Stimulated activated CD8-positive, alpha-beta memory T cell treated with anti-CD3 and anti-CD28 coated beads, Interleukin-7, amount 100 ng/mL, for 48 hours (primary cell): Measurements from ENCODE around the gene FOXQ1.
"Not testable (repeated sequence)": the region's sequence is repeated elsewhere in the genome, so short reads cannot be mapped to it uniquely, and the experiment has no call there.

Experiments used
- DNase-seq, 2 donors: peaks; one replicate each; pipeline ENCODE4 v3.0.0-alpha.2; 2020; ENCODE audit warnings: low read depth in 1 of 2; ENCODE audit errors: extremely low read depth in 1 of 2

The FOXQ1 gene

DNA sequence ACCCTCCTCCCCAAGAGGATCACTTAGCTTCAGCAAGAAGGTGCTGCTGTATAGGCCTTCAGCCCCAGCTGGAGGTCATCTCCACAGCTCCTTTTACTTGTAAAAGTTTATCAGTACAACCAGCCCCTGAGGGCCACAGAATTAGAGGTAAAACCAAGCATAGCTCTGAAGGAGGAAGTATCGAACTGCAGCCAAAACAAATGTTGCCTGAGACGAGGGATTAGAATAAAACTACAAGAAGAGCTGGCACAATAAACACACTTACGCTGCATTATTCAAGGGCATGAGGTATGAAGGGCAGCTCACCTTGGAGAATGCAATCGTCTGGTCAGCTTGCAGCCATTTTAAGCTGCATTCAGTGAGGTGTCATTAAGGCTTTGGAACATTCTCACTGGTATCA lies 21.1 kb upstream of the FOXQ1 start:
- no peak for DNase-seq

DNA sequence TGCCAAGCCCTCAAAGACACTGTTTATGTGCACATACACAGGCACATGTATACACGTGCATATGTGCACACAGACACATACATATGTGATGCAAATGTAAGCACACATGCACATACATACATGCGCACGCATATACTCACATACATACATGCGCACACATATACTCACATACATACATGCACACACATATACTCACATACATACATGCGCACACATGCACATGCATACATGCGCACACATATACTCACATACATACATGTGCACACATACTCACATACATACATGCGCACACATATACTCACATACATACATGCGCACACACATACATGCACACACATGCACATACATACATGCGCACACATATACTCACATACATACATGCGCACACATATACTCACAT lies 20.5 kb upstream of the FOXQ1 start:
- no peak for DNase-seq

DNA sequence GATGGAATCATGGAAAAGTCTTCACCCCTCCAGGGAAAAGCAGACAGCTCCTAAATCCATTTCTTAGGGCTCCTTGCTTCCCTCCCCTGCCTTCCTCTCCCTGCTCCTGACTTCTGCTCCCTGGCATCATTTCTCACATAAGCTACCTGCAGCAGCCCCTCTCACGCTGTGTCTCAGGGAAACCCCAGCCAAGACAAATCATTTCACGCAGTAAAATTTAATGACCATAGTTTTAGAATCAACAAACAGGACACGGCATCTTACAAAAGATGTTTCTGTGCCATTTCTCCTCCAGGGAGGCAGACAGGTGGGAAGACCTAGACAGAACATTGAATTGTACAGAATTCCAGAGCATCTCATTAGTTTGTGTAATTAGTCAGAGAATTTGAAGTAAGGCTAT lies 16.5 kb upstream of the FOXQ1 start:
- no peak for DNase-seq

DNA sequence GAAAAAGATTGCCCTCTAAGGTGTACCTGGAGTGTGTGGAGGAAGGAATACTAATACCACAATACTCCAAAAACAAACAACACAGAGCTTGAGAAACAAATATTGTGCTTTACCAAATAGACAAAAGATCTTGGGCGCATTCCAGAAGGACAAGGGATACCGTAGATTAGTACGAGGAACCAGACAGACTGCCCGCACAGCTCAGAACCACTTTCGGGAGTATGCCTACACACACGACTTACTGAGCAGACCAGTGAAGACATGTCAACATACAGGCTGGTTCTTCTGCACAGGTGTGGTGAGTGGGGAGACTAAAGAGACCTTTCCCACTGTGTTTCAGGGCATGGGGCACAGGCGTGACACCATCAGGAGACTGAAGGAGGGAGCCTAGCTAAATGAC lies 15.8 kb upstream of the FOXQ1 start:
- no peak for DNase-seq

DNA sequence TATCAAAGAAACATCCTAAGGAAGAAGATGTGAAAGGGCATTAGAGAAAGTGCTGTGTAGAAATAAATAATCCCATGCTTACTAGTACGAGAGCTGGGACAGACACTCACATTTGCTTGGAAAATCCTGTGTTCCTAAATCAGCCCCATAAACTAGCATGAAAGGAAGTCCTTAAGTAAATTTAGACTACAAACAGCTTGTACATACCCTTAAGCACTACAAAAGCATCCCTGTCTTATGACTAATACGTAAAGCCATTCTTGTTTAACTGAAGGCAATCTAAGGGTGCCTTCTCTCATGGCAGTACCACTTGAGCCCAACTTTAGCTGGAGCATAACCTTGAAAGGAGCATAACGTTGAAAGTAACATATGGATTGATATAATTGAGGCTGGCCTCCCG lies 15.4 kb upstream of the FOXQ1 start:
- no peak for DNase-seq

DNA sequence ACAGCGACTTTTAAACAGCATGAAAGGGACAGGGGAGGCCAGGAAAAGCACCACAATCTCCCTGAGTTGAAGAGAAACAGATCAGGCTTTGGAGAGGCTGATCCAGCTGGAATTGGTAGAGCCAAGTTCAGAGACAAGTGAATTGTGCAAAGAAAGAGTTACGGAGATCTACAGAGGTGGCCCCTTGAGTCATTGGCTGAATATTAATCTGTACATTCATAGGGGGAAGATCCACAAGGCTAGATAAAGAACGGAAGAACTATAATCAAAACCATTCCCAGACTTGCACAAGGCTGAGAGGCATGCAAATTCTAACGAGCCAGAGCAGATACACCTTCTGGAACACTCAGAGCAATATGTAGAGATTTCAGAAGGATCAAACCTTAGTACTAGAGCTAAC lies 14.2 kb upstream of the FOXQ1 start:
- no peak for DNase-seq

DNA sequence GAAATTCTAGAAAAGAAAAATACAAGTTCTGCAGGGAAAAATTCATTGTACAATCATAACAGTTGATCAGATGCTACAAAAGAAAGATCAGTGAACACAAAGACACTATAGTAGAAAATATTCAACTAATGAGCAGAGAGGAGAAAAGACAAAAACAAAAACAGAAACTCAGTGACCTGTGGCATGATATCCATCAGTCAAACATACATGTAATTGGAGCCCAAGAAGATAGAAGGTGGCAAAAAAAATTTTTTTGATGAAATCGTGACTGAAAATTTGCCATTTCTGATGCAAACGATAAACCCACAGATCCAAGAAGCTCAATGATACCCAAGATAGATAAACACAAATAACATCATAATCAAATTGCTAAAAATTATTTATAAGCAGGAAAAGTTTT lies 13.1 kb upstream of the FOXQ1 start:
- no peak for DNase-seq

DNA sequence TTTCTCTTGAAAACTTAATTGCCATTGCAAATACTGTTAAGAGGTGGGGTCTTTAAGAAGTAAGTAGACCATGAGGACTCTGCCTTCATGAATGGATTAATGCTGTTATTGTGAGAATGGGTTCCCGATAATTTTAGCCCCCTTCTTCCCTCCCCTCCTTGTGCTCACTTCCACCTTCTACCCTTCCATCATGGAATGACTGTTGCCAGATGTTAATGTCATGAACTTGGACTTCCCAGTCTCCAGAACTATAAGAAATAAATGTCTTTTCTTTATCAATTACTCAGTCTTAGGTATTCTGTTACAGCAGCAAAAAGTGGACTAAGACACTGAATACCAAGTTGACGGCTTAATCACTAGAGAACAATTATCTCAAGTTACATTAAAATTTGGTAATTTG lies 5.8 kb upstream of the FOXQ1 start:
- no peak for DNase-seq

DNA sequence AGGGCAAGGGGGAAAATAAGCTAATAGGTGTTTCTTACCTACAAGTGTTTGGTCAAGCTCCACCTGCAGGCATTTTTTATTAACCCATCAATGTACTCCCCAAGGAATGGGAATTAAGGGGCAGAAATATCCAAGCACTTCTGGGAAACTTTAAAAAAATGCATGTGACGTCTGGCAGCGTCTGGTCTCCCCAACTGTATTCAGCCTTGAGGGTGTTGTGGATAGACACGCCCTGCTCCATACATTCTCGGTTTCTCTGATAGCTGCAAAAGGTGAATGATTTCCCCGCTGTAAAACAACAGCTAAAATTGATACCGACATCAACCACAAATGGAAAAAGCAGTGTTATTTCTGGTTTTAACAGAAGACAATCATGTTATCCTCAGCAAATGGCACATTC lies 2.5 kb upstream of the FOXQ1 start:
- DNase-seq: no peak

DNA sequence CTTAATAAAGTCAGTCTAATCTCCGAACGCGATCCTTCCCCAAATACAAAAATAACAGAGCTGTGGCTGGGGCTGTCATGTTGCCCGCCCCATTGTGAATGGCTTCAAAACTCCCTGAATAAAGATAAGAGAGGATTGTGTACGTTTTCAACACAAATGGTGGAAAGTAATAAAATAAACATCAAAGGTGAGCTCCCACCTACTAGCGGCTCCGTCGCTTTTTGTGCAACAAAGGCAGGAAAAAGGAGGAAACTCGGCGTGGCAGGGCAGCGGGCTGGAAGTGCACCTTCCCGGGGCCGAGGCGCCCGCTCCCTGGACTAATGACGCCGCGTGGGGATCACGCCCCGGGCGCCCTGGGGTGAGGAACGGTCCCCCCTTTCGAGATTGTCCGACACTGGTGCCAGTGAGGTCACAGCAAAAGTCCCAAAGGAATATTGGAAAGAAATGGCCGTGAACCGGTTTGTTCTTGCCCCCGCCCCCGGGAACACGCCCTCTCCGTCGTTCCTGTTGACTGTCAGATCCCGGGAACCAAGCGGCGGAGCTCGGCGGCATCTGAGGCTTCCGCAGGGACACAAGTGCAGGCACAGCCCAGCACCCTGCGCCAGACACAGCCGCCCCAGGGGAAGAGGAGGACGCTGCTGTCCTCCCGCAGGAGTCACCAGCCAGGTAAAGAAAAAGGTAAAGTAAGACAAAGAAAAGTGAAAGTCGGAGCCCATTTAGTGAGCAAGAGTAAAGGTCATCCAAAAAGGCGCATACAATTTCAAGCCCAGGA lies 1.1 kb upstream of the FOXQ1 start:
- no peak for DNase-seq

DNA sequence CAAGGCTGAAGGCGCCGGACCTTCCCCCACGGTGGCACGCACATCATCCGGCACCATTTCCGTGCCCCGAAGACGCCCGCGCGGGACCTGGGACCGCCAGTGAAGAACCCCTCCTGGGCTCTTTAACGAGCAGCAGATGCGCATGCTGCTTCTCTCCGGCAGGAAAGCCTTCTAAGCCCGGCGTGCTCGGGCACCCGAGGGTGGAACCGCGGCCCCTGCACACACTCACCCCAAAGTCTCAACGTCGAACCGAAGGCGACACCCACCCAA lies 240 bp downstream of the FOXQ1 start:
- DNase-seq: no peak

DNA sequence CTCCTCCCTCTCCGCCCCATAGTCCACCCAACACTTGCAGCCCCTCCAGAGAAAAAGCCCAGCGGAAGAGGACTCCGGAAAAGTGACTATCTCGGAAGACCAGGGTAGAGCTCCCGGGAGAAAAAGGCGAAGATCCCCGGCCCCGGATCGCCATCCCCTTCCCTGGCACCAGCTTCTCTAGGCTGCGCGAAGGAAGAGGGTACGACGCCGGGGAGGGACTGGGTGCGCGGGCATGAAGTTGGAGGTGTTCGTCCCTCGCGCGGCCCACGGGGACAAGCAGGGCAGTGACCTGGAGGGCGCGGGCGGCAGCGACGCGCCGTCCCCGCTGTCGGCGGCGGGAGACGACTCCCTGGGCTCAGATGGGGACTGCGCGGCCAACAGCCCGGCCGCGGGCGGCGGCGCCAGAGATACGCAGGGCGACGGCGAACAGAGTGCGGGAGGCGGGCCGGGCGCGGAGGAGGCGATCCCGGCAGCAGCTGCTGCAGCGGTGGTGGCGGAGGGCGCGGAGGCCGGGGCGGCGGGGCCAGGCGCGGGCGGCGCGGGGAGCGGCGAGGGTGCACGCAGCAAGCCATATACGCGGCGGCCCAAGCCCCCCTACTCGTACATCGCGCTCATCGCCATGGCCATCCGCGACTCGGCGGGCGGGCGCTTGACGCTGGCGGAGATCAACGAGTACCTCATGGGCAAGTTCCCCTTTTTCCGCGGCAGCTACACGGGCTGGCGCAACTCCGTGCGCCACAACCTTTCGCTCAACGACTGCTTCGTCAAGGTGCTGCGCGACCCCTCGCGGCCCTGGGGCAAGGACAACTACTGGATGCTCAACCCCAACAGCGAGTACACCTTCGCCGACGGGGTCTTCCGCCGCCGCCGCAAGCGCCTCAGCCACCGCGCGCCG lies 822 bp downstream of the FOXQ1 start:
- no peak for DNase-seq

DNA sequence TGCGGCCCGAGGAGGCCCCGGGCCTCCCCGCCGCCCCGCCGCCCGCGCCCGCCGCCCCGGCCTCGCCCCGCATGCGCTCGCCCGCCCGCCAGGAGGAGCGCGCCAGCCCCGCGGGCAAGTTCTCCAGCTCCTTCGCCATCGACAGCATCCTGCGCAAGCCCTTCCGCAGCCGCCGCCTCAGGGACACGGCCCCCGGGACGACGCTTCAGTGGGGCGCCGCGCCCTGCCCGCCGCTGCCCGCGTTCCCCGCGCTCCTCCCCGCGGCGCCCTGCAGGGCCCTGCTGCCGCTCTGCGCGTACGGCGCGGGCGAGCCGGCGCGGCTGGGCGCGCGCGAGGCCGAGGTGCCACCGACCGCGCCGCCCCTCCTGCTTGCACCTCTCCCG lies 1.5 kb downstream of the FOXQ1 start:
- no peak for DNase-seq

DNA sequence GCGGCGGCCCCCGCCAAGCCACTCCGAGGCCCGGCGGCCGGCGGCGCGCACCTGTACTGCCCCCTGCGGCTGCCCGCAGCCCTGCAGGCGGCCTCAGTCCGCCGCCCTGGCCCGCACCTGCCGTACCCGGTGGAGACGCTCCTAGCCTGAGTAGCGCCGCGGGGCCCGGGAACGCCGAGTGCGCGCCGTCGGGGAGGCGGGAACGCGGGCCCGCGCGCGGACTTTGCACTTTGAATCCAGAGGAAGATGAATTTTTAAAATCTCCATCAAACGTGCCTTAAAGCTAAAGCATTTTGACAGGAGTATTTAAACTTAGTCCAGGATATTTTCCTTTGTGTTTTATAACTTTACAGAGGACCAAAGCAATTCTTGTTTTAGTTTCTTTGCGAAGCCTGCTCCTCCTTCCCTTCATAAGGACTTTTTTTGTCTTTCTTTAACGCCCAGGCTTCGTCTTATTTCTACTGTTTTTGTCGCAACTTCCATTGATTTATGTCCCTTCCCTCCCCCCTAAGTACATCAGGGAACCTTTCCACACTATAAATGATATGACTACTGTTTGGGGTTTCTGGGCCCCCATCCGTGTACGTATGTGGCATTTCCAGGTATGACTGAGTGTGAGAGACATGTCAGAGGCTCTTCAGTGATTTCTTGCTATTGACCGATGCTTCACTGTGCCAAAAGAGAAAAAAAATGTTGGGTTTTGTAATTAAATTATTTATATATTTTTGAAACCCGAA lies 2.0 kb downstream of the FOXQ1 start:
- DNase-seq: no peak

DNA sequence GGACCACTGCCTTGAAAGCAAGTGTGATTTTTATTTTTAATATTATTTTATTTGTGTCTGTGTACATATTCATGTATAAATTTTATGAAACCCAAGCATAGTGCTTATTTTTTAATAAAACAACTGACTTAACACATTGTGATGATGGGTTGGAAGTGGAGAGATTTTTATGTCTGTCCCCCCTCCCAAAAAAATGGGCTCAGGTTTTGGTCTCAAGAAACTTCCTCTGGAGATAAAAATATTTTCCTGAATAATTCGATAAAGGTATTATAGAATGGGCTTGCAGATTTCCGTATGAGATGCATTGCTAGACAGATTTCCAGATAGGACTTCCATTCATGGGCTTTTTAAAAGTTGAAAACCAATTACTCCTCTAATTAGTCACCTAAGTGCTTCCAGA lies 2.7 kb downstream of the FOXQ1 start:
- no peak for DNase-seq

DNA sequence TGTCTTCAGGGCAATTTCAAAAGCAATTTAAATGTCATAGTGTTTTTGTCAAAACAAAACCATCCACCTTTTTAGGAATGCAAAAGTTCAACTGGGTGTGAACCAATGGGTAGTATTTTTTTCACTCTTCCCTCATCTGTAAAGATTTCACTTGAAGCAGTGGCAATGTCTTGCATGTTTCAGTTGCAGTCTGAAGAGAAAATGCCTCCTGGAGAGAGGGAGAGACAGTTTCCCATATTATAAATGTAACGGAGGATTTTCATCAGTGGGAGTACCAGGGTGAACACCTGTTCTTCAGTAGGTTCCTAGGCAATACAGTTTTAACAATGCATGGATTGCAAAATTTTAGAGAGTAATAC lies 3.3 kb downstream of the FOXQ1 start:
- no peak for DNase-seq

DNA sequence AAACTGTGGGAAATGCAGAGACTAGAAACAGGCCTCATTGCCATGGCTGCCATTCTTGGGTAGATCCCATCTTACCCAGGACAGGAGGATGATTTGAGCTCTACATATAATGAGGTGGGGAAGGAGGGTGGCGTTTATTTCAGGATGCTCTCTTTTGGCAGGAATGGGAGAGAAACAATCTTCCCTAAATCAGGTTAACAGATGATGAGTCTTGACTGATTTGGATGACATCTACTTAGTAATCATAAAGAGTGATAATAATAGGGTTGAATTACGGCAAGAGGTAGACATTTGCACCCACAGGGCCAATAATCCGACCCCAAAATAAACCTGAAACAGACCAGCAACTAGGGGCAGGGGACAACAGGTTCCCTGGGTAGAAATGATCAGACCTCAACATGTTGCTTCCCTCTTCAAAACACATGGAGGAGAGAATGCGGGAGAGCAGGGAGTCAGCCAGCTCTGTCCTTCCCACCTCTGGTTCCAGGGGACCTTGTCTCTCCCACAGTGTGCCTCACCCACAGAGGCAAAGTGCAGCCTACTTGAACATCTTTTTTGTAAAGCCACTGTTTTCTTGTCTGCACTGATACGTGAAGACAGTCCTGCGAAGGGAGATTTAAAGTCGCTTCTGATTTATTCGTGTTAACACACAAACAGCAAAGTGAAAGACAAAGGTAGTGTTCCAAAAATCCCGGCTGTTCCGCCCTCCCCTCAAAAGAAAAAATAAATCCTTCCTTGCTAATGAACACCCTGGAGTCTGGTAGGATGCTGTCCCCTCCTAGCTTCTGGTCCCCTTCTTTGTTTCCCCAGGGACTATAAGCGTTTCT lies 3.9 kb downstream of the FOXQ1 start:
- no peak for DNase-seq

DNA sequence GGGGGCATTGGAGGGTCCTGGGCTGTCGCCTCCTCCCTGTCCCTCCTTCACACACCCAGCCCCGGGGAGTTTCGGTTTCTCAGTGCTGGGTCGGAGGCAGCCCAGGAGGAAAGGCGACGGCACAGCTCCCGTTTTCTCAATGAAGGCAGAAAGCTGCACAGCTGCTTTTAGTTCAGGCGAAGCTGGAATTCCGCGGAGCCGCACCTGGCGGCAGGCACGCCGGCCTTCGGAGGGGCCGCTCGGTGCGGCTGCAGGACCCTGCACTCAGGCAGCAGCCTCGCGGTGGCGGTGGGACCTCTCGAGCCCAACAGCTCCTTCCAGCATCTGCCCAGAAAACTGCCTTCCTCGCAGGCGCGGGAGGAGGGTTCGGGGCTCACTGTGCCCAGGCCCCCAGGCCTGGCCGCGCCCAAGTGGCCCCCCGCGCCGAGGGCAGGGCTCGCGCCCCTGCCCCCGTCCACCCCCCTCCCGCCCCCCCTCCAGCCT lies 4.6 kb downstream of the FOXQ1 start:
- no peak for DNase-seq

DNA sequence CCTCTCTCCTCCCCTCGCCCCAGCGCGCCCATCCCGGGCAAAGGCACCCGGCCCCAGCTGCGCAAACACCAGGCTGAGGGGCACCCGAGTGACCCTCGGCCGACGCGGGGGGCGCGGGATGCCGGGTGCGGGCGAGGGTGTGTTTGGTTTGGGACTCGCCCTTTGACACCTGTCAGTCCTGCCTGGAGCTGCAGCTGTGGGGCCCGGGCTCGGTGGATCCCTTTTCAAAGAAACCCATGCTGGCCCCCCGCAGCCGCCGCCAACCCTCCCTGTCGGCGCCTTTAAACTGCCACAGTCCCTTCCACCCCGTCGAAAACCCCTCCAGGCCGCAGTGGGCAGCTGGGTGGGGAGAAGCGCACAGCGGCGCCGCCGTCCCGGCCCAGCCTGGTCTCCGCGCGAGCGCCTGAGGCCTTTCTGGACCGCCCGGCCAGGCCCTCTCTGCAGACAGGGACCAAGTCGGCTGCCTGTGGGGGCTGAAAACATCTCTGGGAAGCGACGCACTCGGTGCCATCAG lies 5.5 kb downstream of the FOXQ1 start:
- no peak for DNase-seq

DNA sequence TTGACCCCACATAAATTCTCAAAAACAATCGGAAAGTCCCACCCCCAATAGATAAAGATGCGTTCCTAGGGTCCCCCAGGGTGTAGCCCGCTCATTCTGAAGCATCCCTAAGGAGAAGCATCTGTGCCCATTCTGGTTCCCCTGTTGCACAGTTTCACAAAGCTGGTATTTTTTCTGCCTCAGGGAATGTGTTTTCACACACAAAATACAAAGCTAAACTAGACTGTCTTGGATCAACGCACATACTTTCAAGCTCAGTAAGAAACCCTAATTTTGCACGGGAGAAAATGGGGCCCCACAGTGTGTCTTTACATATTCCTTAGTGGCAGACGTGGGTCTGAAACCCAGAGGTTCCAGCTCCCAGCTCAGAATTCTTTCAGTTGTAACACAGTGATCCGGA lies 6.1 kb downstream of the FOXQ1 start:
- DNase-seq: no peak

DNA sequence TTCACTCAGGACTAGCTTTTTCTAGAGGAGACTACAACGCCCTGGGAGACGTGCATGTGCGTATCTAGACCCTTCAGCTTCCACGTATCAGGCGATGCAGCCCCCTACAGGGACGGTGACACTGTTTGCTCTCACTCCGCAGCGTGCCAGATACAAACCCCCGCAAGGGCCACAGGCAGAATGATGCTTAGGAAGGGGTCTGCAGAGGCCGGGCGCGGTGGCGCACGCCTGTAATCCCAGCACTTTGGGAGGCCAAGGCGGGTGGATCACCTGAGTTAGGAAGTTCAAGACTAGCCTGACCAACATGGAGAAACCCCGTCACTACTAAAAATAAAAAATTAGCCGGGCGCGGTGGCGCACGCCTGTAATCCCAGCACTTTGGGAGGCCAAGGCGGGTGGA lies 6.7 kb downstream of the FOXQ1 start:
- not testable (repeated sequence) for DNase-seq
